Gastroesophageal sphincter (tissue), 3 donors: Measurements from ENCODE around the gene FRAT1.

Experiments used
- CTCF ChIP-seq, 4 experiments: fragments of 200-600 bp in 2 of 4; fragments of 450-650 bp in 2 of 4; sonication (generic) in 1 of 4; IDR thresholded peaks; one replicate each; pipeline ENCODE4 v1.5.1; 2017 to 2019; ENCODE audit warnings: antibody characterized with exemption in 4 of 4, mild to moderate bottlenecking in 2 of 4, moderate library complexity in 2 of 4
- EP300 ChIP-seq: sonication (generic); formaldehyde crosslinking; IDR thresholded peaks from one replicate; pipeline ENCODE4 v1.6.1; 2017; ENCODE audit warnings: antibody characterized with exemption, mild to moderate bottlenecking
- POLR2AphosphoS5 ChIP-seq: sonication (generic); formaldehyde crosslinking; IDR thresholded peaks from one replicate; pipeline ENCODE4 v1.6.1; 2017; ENCODE audit warnings: antibody characterized with exemption

- TF ChIP-seq POLR2AphosphoS5 (no peak), CTCF (IDR thresholded peaks at IDR 0.05) (no peak), EP300 (no peak)
Measured at GRCh38 chr10:97327348-97328294, 8.6 kb downstream of the FRAT1 start.
